Parathyroid adenoma (tissue), 2 donors: ENCODE measurements around the gene INPP4A.
A peak's percentile ranks its signal among the peaks of the same experiment; 100 is the strongest.

ENCODE experiments used
- H2AFZ ChIP-seq: fragments of 300-600 bp; sonication (generic); one replicate; pipeline ENCODE4 v1.7.0; 2017; ENCODE audit warnings: antibody characterized with exemption, mild to moderate bottlenecking
- H3K27ac ChIP-seq: fragments of 300-600 bp; sonication (generic); one replicate; pipeline ENCODE4 v1.7.0; 2017
- H3K27me3 ChIP-seq: fragments of 300-600 bp; sonication (generic); one replicate; pipeline ENCODE4 v1.7.0; 2017; ENCODE audit warnings: low read length; ENCODE audit not compliant: control insufficient read depth, insufficient read depth
- H3K36me3 ChIP-seq: fragments of 300-600 bp; sonication (generic); one replicate; pipeline ENCODE4 v1.7.0; 2017; ENCODE audit warnings: low read length; ENCODE audit not compliant: control insufficient read depth, insufficient read depth
- H3K4me1 ChIP-seq: fragments of 300-600 bp; sonication (generic); one replicate; pipeline ENCODE4 v1.7.0; 2017; ENCODE audit warnings: control low read depth
- H3K4me2 ChIP-seq: fragments of 300-600 bp; sonication (generic); one replicate; pipeline ENCODE4 v1.7.0; 2017; ENCODE audit warnings: low read length
- H3K4me3 ChIP-seq: fragments of 300-600 bp; sonication (generic); one replicate; pipeline ENCODE4 v1.7.0; 2017; ENCODE audit warnings: low read depth, low read length
- H3K79me2 ChIP-seq: fragments of 300-600 bp; sonication (generic); one replicate; pipeline ENCODE4 v1.7.0; 2017; ENCODE audit warnings: control low read depth
- H3K9ac ChIP-seq: fragments of 300-600 bp; sonication (generic); one replicate; pipeline ENCODE4 v1.7.0; 2017; ENCODE audit warnings: mild to moderate bottlenecking
- H3K9me3 ChIP-seq: fragments of 300-600 bp; sonication (generic); one replicate; pipeline ENCODE4 v1.7.0; 2017; ENCODE audit warnings: low read length; ENCODE audit not compliant: control insufficient read depth
- TF ChIP-seq, protein P1 (sequence below): fragments of 300-600 bp; sonication (generic); IDR thresholded peaks from one replicate; pipeline ENCODE4 v1.7.0; 2017; ENCODE audit warnings: antibody characterized with exemption, mild to moderate bottlenecking
- donor health status: primary hyperparathyroidism.

The INPP4A gene

DNA sequence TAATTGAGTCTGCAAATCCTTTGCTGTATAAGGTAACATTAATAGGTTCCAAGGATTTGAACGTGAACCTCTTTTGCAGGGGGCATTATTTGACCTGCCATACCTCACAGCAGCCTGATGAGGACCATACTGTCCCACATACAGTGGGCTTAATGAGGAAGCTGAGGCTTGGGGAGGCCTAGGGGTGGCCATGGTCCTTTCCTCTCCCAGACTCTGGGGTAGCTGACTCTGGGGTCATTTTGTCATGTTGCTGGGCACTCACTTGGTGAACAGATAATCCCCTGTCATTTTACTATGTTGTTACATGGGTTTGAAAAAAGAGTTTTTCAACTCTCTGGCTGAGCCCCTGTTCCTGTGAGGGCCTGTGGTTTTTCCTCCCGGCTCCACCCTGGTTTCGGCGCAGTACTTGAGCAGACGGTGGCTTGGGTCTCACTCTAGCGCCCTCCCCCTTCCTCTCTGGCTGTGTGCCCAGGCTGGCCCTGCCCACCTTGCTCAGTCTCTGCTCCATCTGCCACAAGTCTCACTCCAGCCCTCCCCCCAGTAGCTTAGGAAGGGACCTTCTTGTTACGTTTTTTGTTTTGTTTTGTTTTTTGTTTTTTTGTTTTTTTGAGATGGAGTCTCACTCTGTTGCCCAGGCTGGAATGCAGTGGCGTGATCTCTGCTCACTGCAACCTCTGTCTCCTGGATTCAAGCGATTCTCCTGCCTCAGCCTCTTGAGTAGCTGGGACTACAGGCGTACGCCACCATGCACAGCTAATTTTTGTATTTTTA, 21.0 kb downstream of the INPP4A start:
- no peaks in the 10 kb centered on the region for H3K36me3 ChIP-seq
- peak overlapping the region; percentile 15 for H3K4me2 ChIP-seq
- H3K27me3 ChIP-seq = no peaks in the 10 kb centered on the region
- H3K4me3 ChIP-seq = no peak overlapping the region
- peak overlapping the region; percentile 33 for H3K27ac ChIP-seq
- H2AFZ ChIP-seq = no peak overlapping the region
- H3K9me3 ChIP-seq = no peaks in the 10 kb centered on the region
- H3K9ac ChIP-seq = no peak overlapping the region
- peaks cover 62% of the 10 kb centered on the region for H3K79me2 ChIP-seq
- TF ChIP-seq, protein P1, sequence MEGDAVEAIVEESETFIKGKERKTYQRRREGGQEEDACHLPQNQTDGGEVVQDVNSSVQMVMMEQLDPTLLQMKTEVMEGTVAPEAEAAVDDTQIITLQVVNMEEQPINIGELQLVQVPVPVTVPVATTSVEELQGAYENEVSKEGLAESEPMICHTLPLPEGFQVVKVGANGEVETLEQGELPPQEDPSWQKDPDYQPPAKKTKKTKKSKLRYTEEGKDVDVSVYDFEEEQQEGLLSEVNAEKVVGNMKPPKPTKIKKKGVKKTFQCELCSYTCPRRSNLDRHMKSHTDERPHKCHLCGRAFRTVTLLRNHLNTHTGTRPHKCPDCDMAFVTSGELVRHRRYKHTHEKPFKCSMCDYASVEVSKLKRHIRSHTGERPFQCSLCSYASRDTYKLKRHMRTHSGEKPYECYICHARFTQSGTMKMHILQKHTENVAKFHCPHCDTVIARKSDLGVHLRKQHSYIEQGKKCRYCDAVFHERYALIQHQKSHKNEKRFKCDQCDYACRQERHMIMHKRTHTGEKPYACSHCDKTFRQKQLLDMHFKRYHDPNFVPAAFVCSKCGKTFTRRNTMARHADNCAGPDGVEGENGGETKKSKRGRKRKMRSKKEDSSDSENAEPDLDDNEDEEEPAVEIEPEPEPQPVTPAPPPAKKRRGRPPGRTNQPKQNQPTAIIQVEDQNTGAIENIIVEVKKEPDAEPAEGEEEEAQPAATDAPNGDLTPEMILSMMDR = no peak
- H3K4me1 ChIP-seq = peaks cover 16% of the 10 kb centered on the region

DNA sequence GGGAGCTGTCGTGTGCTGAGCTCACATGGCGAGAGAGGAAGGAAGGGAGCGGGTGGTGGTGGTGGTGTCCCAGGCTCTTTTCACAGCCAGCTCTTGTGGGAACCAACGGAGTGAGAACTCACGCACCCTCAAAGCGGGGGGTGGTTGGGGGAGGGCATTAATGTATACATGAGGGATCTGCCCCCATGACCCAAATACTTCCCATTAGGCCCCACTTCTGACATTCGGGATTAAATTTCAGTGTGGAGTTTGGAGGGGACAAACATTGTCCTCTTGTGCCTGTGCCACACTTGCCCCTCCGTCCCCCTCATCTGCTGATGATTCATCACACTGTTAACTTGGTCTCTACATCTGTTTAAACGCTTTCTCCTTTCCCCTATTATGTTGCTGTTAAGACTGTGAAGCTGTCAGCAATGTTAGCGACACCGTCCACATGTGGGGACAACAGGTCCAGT, 22.5 kb downstream of the INPP4A start:
- Histone ChIP-seq H3K27ac (no peak overlapping the region), H3K4me1 (peaks cover 24% of the 10 kb centered on the region), H3K79me2 (peaks cover 71% of the 10 kb centered on the region)

DNA sequence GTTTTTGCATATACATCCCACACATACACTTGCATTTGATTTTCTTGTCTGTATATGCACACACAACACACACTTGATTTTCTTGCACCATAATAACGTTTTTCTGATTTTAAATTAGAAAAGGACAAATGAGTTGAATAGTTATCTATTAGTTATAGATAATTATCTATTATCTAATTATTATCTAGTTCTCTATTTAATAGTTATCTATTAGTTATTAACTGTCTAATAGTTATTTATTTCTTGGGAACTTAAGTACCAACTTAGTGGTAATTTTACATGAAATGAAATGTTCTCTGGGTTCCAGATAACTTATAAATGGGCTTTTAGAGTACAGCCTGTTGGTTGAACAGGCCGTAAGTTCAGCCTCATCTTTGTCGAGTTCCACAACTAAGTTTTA, 23.0 kb downstream of the INPP4A start:
- H3K27ac ChIP-seq = no peak overlapping the region
- TF ChIP-seq, protein P1 = no peak
- H3K36me3 ChIP-seq = no peaks in the 10 kb centered on the region
- H3K4me3 ChIP-seq = no peak overlapping the region
- H3K9me3 ChIP-seq = no peaks in the 10 kb centered on the region
- no peaks in the 10 kb centered on the region for H3K27me3 ChIP-seq
- no peak overlapping the region for H3K9ac ChIP-seq
- H3K4me2 ChIP-seq = no peak overlapping the region
- H3K4me1 ChIP-seq = peaks cover 29% of the 10 kb centered on the region
- peaks cover 74% of the 10 kb centered on the region for H3K79me2 ChIP-seq
- no peak overlapping the region for H2AFZ ChIP-seq

More for the DNA sequence above, 22.5 kb downstream of the INPP4A start:
- Histone ChIP-seq H3K36me3 (no peaks in the 10 kb centered on the region), H3K27me3 (no peaks in the 10 kb centered on the region), H3K9ac (no peak overlapping the region), H2AFZ (no peak overlapping the region), H3K4me2 (no peak overlapping the region), H3K9me3 (no peaks in the 10 kb centered on the region), H3K4me3 (no peak overlapping the region)
- TF ChIP-seq, protein P1 = no peak

DNA sequence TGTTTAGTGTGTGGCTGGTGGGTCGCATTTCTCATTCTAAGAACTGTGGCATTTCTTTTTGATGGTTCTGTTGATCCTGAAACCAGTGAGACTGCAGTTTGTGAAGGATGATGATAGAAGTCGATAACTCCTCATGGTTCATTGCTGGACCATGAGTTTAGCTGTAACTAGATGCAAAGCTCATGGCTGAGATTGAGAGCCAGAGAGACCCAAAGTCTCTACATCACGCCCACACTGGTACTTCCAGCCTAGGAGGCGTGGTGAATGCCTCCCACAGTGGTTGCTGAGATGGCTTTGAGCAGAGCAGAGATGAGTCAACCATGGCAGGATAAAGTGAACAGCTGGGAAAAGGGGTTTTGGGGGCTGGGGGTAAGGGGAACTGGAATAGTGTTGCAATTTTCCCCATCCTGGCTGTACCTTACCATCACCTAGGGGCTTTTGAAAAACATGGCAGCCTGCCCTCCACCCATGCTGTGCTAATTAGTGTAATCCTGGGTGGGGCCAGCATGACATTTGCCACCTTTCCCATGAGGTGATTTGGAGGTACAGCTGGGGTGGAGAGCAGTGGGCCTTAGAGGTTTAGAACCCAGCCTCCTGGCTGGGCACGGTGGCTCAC, 24.1 kb downstream of the INPP4A start:
- Histone ChIP-seq H3K27ac (no peak overlapping the region), H3K36me3 (no peaks in the 10 kb centered on the region)

More for the DNA sequence above, 24.1 kb downstream of the INPP4A start:
- TF ChIP-seq, protein P1 = no peak
- Histone ChIP-seq H3K79me2 (peaks cover 65% of the 10 kb centered on the region), H3K4me2 (no peak overlapping the region), H3K9me3 (no peaks in the 10 kb centered on the region), H3K27me3 (no peaks in the 10 kb centered on the region), H3K4me1 (peaks cover 30% of the 10 kb centered on the region), H2AFZ (no peak overlapping the region), H3K4me3 (no peak overlapping the region), H3K9ac (no peak overlapping the region)
